MCF 10A (cell line): ENCODE results near the gene PARS2. TPM values are rescaled to one million over a fixed set of nuclear protein-coding genes. Genes with fewer than 3 reads are reported as not detected.

ENCODE experiments used
- BruUV-seq: library from RNA; stranded (reverse); fragments of 400-500 nt; replicated peaks from 2 replicates; lab custom pipeline; 2021; lab: Mats Ljungman, UMichigan
- CTCF ChIA-PET: fragments of 300-600 bp; sonication (Branson Sonifier 250); formaldehyde crosslinking; extraction: SDS; loops from one replicate; lab custom pipeline; 2021; ENCODE audit warnings: antibody characterized with exemption, inconsistent platforms; lab: Yijun Ruan, JAX
- POLR2A ChIA-PET: fragments of 300-600, 350-650 bp; sonication (Branson Sonifier 250); formaldehyde crosslinking; extraction: SDS; loops from one replicate; lab custom pipeline; 2020; ENCODE audit warnings: antibody characterized with exemption, inconsistent platforms; lab: Yijun Ruan, JAX
- DNase-seq: peaks from one replicate; pipeline ENCODE4 v3.0.0-alpha.2; 2018; ENCODE audit not compliant: unreplicated experiment
- H3K27ac Mint-ChIP-seq: one replicate; pipeline ENCODE4 v1.8.0; 2022; ENCODE audit warnings: mild to moderate bottlenecking, low read depth, mixed read lengths; ENCODE audit not compliant: unreplicated experiment
- H3K27me3 Mint-ChIP-seq: one replicate; pipeline ENCODE4 v1.8.0; 2022; ENCODE audit warnings: mixed read lengths; ENCODE audit not compliant: insufficient read depth, unreplicated experiment
- H3K36me3 Mint-ChIP-seq: one replicate; pipeline ENCODE4 v1.8.0; 2022; ENCODE audit warnings: mild to moderate bottlenecking, moderate library complexity, mixed read lengths; ENCODE audit not compliant: insufficient read depth, unreplicated experiment
- H3K4me1 Mint-ChIP-seq: one replicate; pipeline ENCODE4 v1.8.0; 2022; ENCODE audit warnings: mixed read lengths; ENCODE audit not compliant: insufficient read depth, unreplicated experiment
- H3K4me3 Mint-ChIP-seq: one replicate; pipeline ENCODE4 v1.8.0; 2022; ENCODE audit warnings: mild to moderate bottlenecking, moderate library complexity, mixed read lengths; ENCODE audit not compliant: unreplicated experiment
- H3K9me3 Mint-ChIP-seq: one replicate; pipeline ENCODE4 v1.8.0; 2022; ENCODE audit warnings: mixed read lengths; ENCODE audit not compliant: unreplicated experiment
- CTCF ChIP-seq: fragments of 200-600 bp; IDR thresholded peaks from one replicate; pipeline ENCODE4 v1.8.0; 2022; ENCODE audit warnings: antibody characterized with exemption, mild to moderate bottlenecking; ENCODE audit not compliant: unreplicated experiment
- intact Hi-C: fragments of 100-400 bp; cut with micrococcal nuclease; formaldehyde crosslinking; loops from 2 replicates; pipeline ENCODE4 v1.14.1; 2022
- total RNA-seq: library from RNA; stranded (reverse); gene quantifications from 2 replicates; pipeline ENCODE4 v1.2.3, GENCODE V29; 2022

The PARS2 gene
- total RNA-seq, 1 experiment from 2014 or later: 4.7 TPM

GRCh38 chr1:54738244-54738643 lies 26.1 kb downstream of the PARS2 start:
- no TSS peak for BruUV-seq
- CTCF ChIA-PET: no interaction called here
- Mint-ChIP-seq H3K9me3 (no peaks in the 10 kb centered on the region), H3K27ac (no peak overlapping the region), H3K4me3 (no peak overlapping the region), H3K27me3 (no peaks in the 10 kb centered on the region), H3K36me3 (peaks cover 79% of the 10 kb centered on the region), H3K4me1 (peaks cover 4% of the 10 kb centered on the region)
- POLR2A ChIA-PET: no interaction called here
- DNase-seq: no peak
- intact Hi-C loops: no loop called here
- TF ChIP-seq CTCF: no peak

- no TSS peak for BruUV-seq
- ChIA-PET CTCF (interaction anchor here (0.7 to 0.9 kb wide), 3 partner anchors 46 to 340 kb away, joined by 3 to 4 read pairs (median 4); no protein-coding TSS in a partner anchor), POLR2A (interaction anchor here (0.9 kb wide), 1 partner anchor 13 kb away, joined by 3 read pairs; no protein-coding TSS in a partner anchor)
- peaks cover 4% of the 10 kb centered on the region for H3K4me1 Mint-ChIP-seq
- H3K36me3 Mint-ChIP-seq: peaks cover 90% of the 10 kb centered on the region
- no peak overlapping the region for H3K4me3 Mint-ChIP-seq
- H3K27ac Mint-ChIP-seq: no peak overlapping the region
- intact Hi-C loops: no loop called here
- TF ChIP-seq CTCF: no peak
- no peak for DNase-seq
- H3K9me3 Mint-ChIP-seq: no peaks in the 10 kb centered on the region
- no peaks in the 10 kb centered on the region for H3K27me3 Mint-ChIP-seq
Measured at GRCh38 chr1:54736685-54737084, 27.6 kb downstream of the PARS2 start.

GRCh38 chr1:54728027-54728426 lies 36.3 kb downstream of the PARS2 start:
- no peak for DNase-seq
- POLR2A ChIA-PET: interaction anchor here (1.1 kb wide), 1 partner anchor 11 kb away, joined by 4 read pairs; no protein-coding TSS in a partner anchor
- intact Hi-C loops: no loop called here
- BruUV-seq: no TSS peak
- TF ChIP-seq CTCF: no peak
- Mint-ChIP-seq H3K4me3 (no peak overlapping the region), H3K9me3 (no peaks in the 10 kb centered on the region), H3K27me3 (no peaks in the 10 kb centered on the region), H3K4me1 (no peaks in the 10 kb centered on the region), H3K27ac (no peak overlapping the region), H3K36me3 (peaks cover 90% of the 10 kb centered on the region)
- CTCF ChIA-PET: interaction anchor here (1.1 kb wide), 1 partner anchor 73 kb away, joined by 3 read pairs; the partner anchor contains the start of gene TTC22

- Mint-ChIP-seq H3K36me3 (peaks cover 90% of the 10 kb centered on the region), H3K9me3 (no peaks in the 10 kb centered on the region)
Measured at GRCh38 chr1:54724771-54725170, 39.6 kb downstream of the PARS2 start.

More at GRCh38 chr1:54724771-54725170, 39.6 kb downstream of the PARS2 start:
- DNase-seq: no peak
- ChIA-PET POLR2A (interaction anchor here (1.6 to 1.8 kb wide), 2 partner anchors 8 to 25 kb away, joined by 4 to 6 read pairs; no protein-coding TSS in a partner anchor), CTCF (interaction anchor here (1.0 to 1.7 kb wide), 2 partner anchors 10 to 77 kb away, joined by 3 to 4 read pairs; no protein-coding TSS in a partner anchor)
- no TSS peak for BruUV-seq
- no peak for TF ChIP-seq CTCF
- Mint-ChIP-seq H3K27me3 (no peaks in the 10 kb centered on the region), H3K4me3 (no peak overlapping the region), H3K27ac (no peak overlapping the region), H3K4me1 (no peaks in the 10 kb centered on the region)
- intact Hi-C loops: no loop called here
